SK-N-MC (cell line): Measurements from ENCODE around the gene BCL2L1.

Experiments used
- EZH2 ChIP-seq: fragments of 200-600 bp; sonication (generic); IDR thresholded peaks from one replicate; pipeline ENCODE4 v1.6.1; 2017; ENCODE audit warnings: antibody characterized with exemption
- FOXP2 ChIP-seq: optimal IDR thresholded peaks from 2 replicates; pipeline ENCODE3; 2011; ENCODE audit warnings: mild to moderate bottlenecking, moderate library complexity; ENCODE audit not compliant: insufficient read depth; ENCODE audit errors: extremely low read length, control extremely low read depth
- POLR2AphosphoS5 ChIP-seq: IDR thresholded peaks from 2 replicates; pipeline ENCODE4 v1.6.1; 2012; ENCODE audit warnings: mild to moderate bottlenecking, low read depth, low read length, borderline replicate concordance

- TF ChIP-seq POLR2AphosphoS5 (no peak), EZH2 (no peak), FOXP2 (no peak)
These were observed 52.1 kb downstream of the BCL2L1 start for GRCh38 chr20:31670371-31671228.
